Measurements from ENCODE around the gene NBEAL2. TPM values are rescaled to one million over a fixed set of nuclear protein-coding genes. Genes with fewer than 3 reads are reported as not detected.

Gene NBEAL2
- total RNA-seq, 1 donor from 2014 or later = 14.8 TPM

DNA sequence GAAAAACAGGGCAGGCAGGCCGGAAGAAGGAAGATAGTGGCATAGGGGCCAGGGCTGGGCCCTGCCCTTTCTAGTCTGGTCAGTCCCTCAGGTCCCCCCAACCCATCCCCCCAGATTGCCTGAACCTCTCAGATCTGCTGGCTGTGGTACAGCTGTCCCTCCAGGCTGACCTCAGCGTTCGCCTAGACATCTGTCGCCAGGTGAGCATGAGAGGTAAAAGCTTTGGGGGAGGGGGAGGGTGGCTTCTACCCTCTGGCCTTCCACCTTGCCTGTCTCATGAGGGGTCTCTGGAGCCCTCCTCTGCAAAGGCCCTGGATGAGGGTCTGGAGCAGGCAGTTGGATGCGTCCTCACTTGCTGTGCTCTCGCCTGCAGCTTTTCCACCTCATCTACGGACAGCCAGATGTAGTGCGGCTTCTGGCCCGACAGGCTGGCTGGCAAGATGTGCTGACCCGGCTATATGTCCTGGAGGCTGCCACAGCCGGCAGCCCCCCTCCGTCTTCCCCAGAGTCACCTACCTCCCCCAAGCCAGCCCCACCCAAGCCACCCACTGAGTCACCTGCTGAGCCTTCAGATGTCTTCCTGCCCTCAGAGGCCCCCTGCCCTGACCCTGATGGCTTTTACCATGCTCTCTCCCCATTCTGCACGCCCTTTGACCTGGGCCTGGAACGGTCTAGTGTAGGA is 20.2 kb downstream of the NBEAL2 start:
- H3K27ac ChIP-seq (ENCODE audit: low read depth, low read length) = no peak overlapping the region
- Mint-ChIP-seq H3K4me3 (ENCODE audit: unreplicated experiment) (no peak overlapping the region), H3K4me1 (ENCODE audit: low read depth, unreplicated experiment) (peaks cover 2% of the 10 kb centered on the region), H3K9me3 (ENCODE audit: unreplicated experiment) (peaks cover 2% of the 10 kb centered on the region), H3K36me3 (ENCODE audit: low read depth, unreplicated experiment) (peaks cover 14% of the 10 kb centered on the region), H3K27ac (ENCODE audit: unreplicated experiment) (no peak overlapping the region), H3K27me3 (ENCODE audit: low read depth, unreplicated experiment) (peaks cover 6% of the 10 kb centered on the region)
- H3K79me2 ChIP-seq (ENCODE audit: insufficient read depth, low read length) = no peaks in the 10 kb centered on the region
- H3K4me1 ChIP-seq (ENCODE audit: insufficient read depth, low read length) = no peaks in the 10 kb centered on the region
- no peaks in the 10 kb centered on the region for H3K36me3 ChIP-seq (ENCODE audit: insufficient read depth, low read length)
- H3K9ac ChIP-seq (ENCODE audit: low read length) = no peak overlapping the region
- no peak for FAIRE-seq
- H2AFZ ChIP-seq (ENCODE audit: low read depth, low read length) = no peak overlapping the region
- no peak for DNase-seq (ENCODE audit: low read depth)
- no peak overlapping the region for H3K4me3 ChIP-seq (ENCODE audit: insufficient read depth, low read depth, low read length)
- no peaks in the 10 kb centered on the region for H3K9me3 ChIP-seq (ENCODE audit: insufficient read depth, low read depth, low read length)
- no peaks in the 10 kb centered on the region for H4K20me1 ChIP-seq (ENCODE audit: insufficient read depth, low read length)
- H3K4me2 ChIP-seq (ENCODE audit: low read length) = no peak overlapping the region
- no peaks in the 10 kb centered on the region for H3K27me3 ChIP-seq (ENCODE audit: insufficient read depth, low read length)
- no peak for TF ChIP-seq EZH2 (IDR thresholded peaks at IDR 0.05; ENCODE audit: insufficient read depth, low read length)
- TF ChIP-seq, protein P1, sequence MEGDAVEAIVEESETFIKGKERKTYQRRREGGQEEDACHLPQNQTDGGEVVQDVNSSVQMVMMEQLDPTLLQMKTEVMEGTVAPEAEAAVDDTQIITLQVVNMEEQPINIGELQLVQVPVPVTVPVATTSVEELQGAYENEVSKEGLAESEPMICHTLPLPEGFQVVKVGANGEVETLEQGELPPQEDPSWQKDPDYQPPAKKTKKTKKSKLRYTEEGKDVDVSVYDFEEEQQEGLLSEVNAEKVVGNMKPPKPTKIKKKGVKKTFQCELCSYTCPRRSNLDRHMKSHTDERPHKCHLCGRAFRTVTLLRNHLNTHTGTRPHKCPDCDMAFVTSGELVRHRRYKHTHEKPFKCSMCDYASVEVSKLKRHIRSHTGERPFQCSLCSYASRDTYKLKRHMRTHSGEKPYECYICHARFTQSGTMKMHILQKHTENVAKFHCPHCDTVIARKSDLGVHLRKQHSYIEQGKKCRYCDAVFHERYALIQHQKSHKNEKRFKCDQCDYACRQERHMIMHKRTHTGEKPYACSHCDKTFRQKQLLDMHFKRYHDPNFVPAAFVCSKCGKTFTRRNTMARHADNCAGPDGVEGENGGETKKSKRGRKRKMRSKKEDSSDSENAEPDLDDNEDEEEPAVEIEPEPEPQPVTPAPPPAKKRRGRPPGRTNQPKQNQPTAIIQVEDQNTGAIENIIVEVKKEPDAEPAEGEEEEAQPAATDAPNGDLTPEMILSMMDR (IDR thresholded peaks at IDR 0.05; ENCODE audit: insufficient read depth, low read depth, low read length) = no peak

DNA sequence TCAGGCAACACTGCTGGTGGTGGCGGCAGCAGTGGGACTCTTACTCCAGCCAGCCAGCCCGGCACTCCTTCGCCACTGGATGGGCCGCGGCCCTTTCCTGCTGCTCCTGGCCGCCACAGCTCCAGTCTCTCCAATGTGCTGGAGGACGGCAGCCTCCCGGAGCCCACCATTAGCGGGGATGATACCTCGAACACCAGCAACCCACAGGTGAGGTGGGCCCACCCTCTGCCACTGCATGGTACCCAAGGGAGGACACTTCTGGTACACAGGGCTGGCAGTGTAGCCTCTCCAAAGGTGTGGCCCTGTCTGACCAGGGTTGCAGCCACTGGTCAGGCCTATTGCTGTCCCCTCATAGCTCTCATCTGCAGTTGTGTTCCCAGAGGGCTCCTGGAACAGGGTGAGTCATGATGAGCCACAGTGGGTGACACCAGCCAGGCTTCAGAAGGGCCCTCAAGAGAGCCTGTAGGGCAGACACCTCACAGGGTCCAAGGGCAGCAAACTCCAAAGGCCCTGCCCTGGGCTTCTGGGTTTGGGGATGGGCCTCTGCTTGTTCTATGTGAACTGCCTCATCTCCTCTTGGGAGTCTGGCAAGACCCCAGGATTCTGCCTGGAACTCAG is 20.8 kb downstream of the NBEAL2 start:
- Mint-ChIP-seq H3K27me3 (ENCODE audit: low read depth, unreplicated experiment) (peaks cover 6% of the 10 kb centered on the region), H3K9me3 (ENCODE audit: unreplicated experiment) (peaks cover 2% of the 10 kb centered on the region), H3K4me1 (ENCODE audit: low read depth, unreplicated experiment) (peaks cover 2% of the 10 kb centered on the region), H3K27ac (ENCODE audit: unreplicated experiment) (no peak overlapping the region), H3K36me3 (ENCODE audit: low read depth, unreplicated experiment) (peaks cover 13% of the 10 kb centered on the region), H3K4me3 (ENCODE audit: unreplicated experiment) (no peak overlapping the region)
- Histone ChIP-seq H3K79me2 (ENCODE audit: insufficient read depth, low read length) (no peaks in the 10 kb centered on the region), H4K20me1 (ENCODE audit: insufficient read depth, low read length) (no peaks in the 10 kb centered on the region), H3K27ac (ENCODE audit: low read depth, low read length) (no peak overlapping the region), H3K9ac (ENCODE audit: low read length) (no peak overlapping the region), H3K4me2 (ENCODE audit: low read length) (no peak overlapping the region), H3K4me3 (ENCODE audit: insufficient read depth, low read depth, low read length) (no peak overlapping the region), H3K36me3 (ENCODE audit: insufficient read depth, low read length) (no peaks in the 10 kb centered on the region), H3K27me3 (ENCODE audit: insufficient read depth, low read length) (no peaks in the 10 kb centered on the region), H2AFZ (ENCODE audit: low read depth, low read length) (no peak overlapping the region), H3K4me1 (ENCODE audit: insufficient read depth, low read length) (no peaks in the 10 kb centered on the region), H3K9me3 (ENCODE audit: insufficient read depth, low read depth, low read length) (no peaks in the 10 kb centered on the region)
- TF ChIP-seq EZH2 (IDR thresholded peaks at IDR 0.05; ENCODE audit: insufficient read depth, low read length) = no peak
- TF ChIP-seq, protein P1 (IDR thresholded peaks at IDR 0.05; ENCODE audit: insufficient read depth, low read depth, low read length) = no peak
- no peak for FAIRE-seq
- no peak for DNase-seq (ENCODE audit: low read depth)

All from astrocyte (in vitro differentiated cells and primary cell).